IPS-NIHi7 (cell line): ENCODE measurements around the gene SH3RF3.

Experiments used
- DNase-seq: peaks from one replicate; pipeline ENCODE4 v3.0.0; 2012; ENCODE audit warnings: mixed read lengths; ENCODE audit errors: extremely low spot score

SH3RF3 gene

GRCh38 chr2:109333414-109334210 lies 204.6 kb downstream of the SH3RF3 start:
- DNase-seq = no peak

- DNase-seq = no peak
These were observed 206.7 kb downstream of the SH3RF3 start for GRCh38 chr2:109335631-109336176.

GRCh38 chr2:109336296-109336695 lies 207.3 kb downstream of the SH3RF3 start:
- no peak for DNase-seq

- no peak for DNase-seq
These were observed 208.2 kb downstream of the SH3RF3 start for GRCh38 chr2:109337221-109337620.

- DNase-seq = no peak
These were observed 210.5 kb downstream of the SH3RF3 start for GRCh38 chr2:109339519-109339966.

- DNase-seq = no peak
These were observed 211.4 kb downstream of the SH3RF3 start for GRCh38 chr2:109340381-109340780.

- no peak for DNase-seq
These were observed 212.6 kb downstream of the SH3RF3 start for GRCh38 chr2:109341355-109342255.

GRCh38 chr2:109342256-109342850 lies 213.3 kb downstream of the SH3RF3 start:
- no peak for DNase-seq

- no peak for DNase-seq
These were observed 213.9 kb downstream of the SH3RF3 start for GRCh38 chr2:109342930-109343329.

- DNase-seq = no peak
These were observed 214.5 kb downstream of the SH3RF3 start for GRCh38 chr2:109343460-109343859.

GRCh38 chr2:109344270-109344805 lies 215.3 kb downstream of the SH3RF3 start:
- no peak for DNase-seq

- DNase-seq = no peak
These were observed 216.1 kb downstream of the SH3RF3 start for GRCh38 chr2:109345091-109345490.

GRCh38 chr2:109345653-109346480 lies 216.9 kb downstream of the SH3RF3 start:
- DNase-seq = no peak

- no peak for DNase-seq
These were observed 217.7 kb downstream of the SH3RF3 start for GRCh38 chr2:109346601-109347228.

- DNase-seq = no peak
These were observed 218.6 kb downstream of the SH3RF3 start for GRCh38 chr2:109347626-109348025.

- DNase-seq = no peak
These were observed 219.2 kb downstream of the SH3RF3 start for GRCh38 chr2:109348190-109348589.

GRCh38 chr2:109348671-109349502 lies 219.9 kb downstream of the SH3RF3 start:
- no peak for DNase-seq

GRCh38 chr2:109349503-109350465 lies 220.8 kb downstream of the SH3RF3 start:
- peak; percentile 39 for DNase-seq
